Natural killer cell (primary cell): Measurements from ENCODE around the gene CCNO. TPM values are rescaled to one million over a fixed set of nuclear protein-coding genes. Genes with fewer than 3 reads are reported as not detected.

Experiments
- ATAC-seq, 3 donors: fragments of 150-1000 bp in 2 of 3; fragments of 200-7000 bp in 1 of 3; cut with Tn5 transposase; 1 replicate in 1 of 3; 2 replicates in 2 of 3; pipeline ENCODE4 v1.10.0; 2021; ENCODE audit warnings: mild to moderate bottlenecking in 2 of 3, moderate library complexity in 2 of 3
- DNase-seq, 2 donors: peaks; one replicate each; pipeline versions ENCODE4 v3.0.0 to v3.0.0-alpha.2; 2013 to 2021; ENCODE audit warnings: mixed read lengths in 1 of 2
- H3K27ac ChIP-seq: one replicate; pipeline ENCODE4 v1.5.1; 2013; ENCODE audit warnings: mild to moderate bottlenecking, low read length
- H3K27me3 ChIP-seq: one replicate; pipeline ENCODE4 v1.6.1; 2013; ENCODE audit warnings: low read length; ENCODE audit not compliant: control insufficient read depth, insufficient read depth
- H3K36me3 ChIP-seq: one replicate; pipeline ENCODE4 v1.6.1; 2013; ENCODE audit warnings: low read length; ENCODE audit not compliant: control insufficient read depth, insufficient read depth
- H3K4me1 ChIP-seq: one replicate; pipeline ENCODE4 v1.6.1; 2013; ENCODE audit warnings: low read length; ENCODE audit not compliant: control insufficient read depth, insufficient read depth
- H3K4me3 ChIP-seq: one replicate; pipeline ENCODE4 v1.5.1; 2013; ENCODE audit warnings: low read length
- H3K9me3 ChIP-seq: one replicate; pipeline ENCODE4 v1.6.1; 2013; ENCODE audit warnings: low read length; ENCODE audit not compliant: control insufficient read depth, insufficient read depth
- H3K27ac Mint-ChIP-seq, 2 donors: one replicate each; pipeline ENCODE4 v1.8.0; 2022; ENCODE audit warnings: mild to moderate bottlenecking in 2 of 2, mixed read lengths in 2 of 2, moderate library complexity in 1 of 2
- H3K27me3 Mint-ChIP-seq, 2 donors: one replicate each; pipeline ENCODE4 v1.8.0; 2022; ENCODE audit warnings: low read depth in 2 of 2, mixed read lengths in 2 of 2
- H3K36me3 Mint-ChIP-seq: one replicate; pipeline ENCODE4 v1.8.0; 2022; ENCODE audit warnings: mixed read lengths
- H3K4me1 Mint-ChIP-seq, 2 donors: one replicate each; pipeline ENCODE4 v1.8.0; 2022; ENCODE audit warnings: mixed read lengths in 2 of 2
- H3K4me3 Mint-ChIP-seq: one replicate; pipeline ENCODE4 v1.8.0; 2022; ENCODE audit warnings: mild to moderate bottlenecking, moderate library complexity, mixed read lengths
- H3K9me3 Mint-ChIP-seq, 2 donors: one replicate each; pipeline ENCODE4 v1.8.0; 2022; ENCODE audit warnings: mixed read lengths in 2 of 2
- CTCF ChIP-seq: fragments of 200-600 bp; IDR thresholded peaks from one replicate; pipeline ENCODE4 v1.8.0; 2022; ENCODE audit warnings: antibody characterized with exemption
- WGBS: methylation state at CpG from one replicate; pipeline ENCODE4 v1.1.7; 2013; ENCODE audit warnings: missing lambda C conversion rate; ENCODE audit not compliant: insufficient coverage; 5-methylcytosine and 5-hydroxymethylcytosine counted together
- intact Hi-C: fragments of 100-400 bp; cut with micrococcal nuclease; formaldehyde crosslinking; loops from one replicate; pipeline ENCODE4 v1.14.2; 2022
- total RNA-seq, 4 donors: library from RNA; stranded (reverse); fragments of 120-200 nt in 1 of 4; gene quantifications; one replicate each; pipeline versions ENCODE4 v1.2.3 to v1.2.4, GENCODE V29; 2013 to 2022

Gene CCNO
- not detected for total RNA-seq
- total RNA-seq (2013): not detected

- peak; percentile 66 to 76 (median 71) for ATAC-seq
- H3K4me1 ChIP-seq: peaks cover 36% of the 10 kb centered on the region
Measured at GRCh38 chr5:55232985-55233928, at the start of gene CCNO. CCNO (minus strand) TSS chr5:55233608; CDS start chr5:55233523, 85 bp downstream.

GRCh38 chr5:55278778-55279177, 45.4 kb upstream of the CCNO start:
- Histone ChIP-seq H3K27me3 (no peaks in the 10 kb centered on the region), H3K9me3 (no peaks in the 10 kb centered on the region), H3K4me3 (no peak overlapping the region), H3K36me3 (peaks cover 76% of the 10 kb centered on the region), H3K27ac (no peak overlapping the region), H3K4me1 (no peaks in the 10 kb centered on the region)
- Mint-ChIP-seq H3K27ac (peak overlapping the region in 1 of 2 donors; percentile 13), H3K4me3 (no peak overlapping the region), H3K27me3 (no peaks in the 10 kb centered on the region), H3K36me3 (peaks cover 15% of the 10 kb centered on the region), H3K4me1 (peaks cover 5 to 7% of the 10 kb centered on the region in 2 donors), H3K9me3 (no peaks in the 10 kb centered on the region)
- ATAC-seq (no peak), DNase-seq (no peak)
- intact Hi-C loops: no loop called here
- no peak for TF ChIP-seq CTCF
- WGBS: 98% methylated on average over 4 of the region's 4 CpGs

More at GRCh38 chr5:55232985-55233928, at the start of gene CCNO:
- no peaks in the 10 kb centered on the region for H3K9me3 ChIP-seq
- H3K27ac ChIP-seq: no peak within 1 kb of the TSS
- intact Hi-C loops: loop anchor here (1.0 kb wide), 1 partner anchor 61 kb away; no protein-coding TSS in a partner anchor
- Mint-ChIP-seq H3K27ac (peak within 1 kb of the TSS in 1 of 2 donors; percentile 61), H3K4me1 (peaks cover 30 to 31% of the 10 kb centered on the region in 2 donors), H3K4me3 (peak within 1 kb of the TSS; percentile 82), H3K9me3 (no peaks in the 10 kb centered on the region), H3K36me3 (no peaks in the 10 kb centered on the region), H3K27me3 (peaks cover 57 to 58% of the 10 kb centered on the region in 2 donors)
- peak; percentile 29 to 74 for DNase-seq
- WGBS: under 1% methylated on average over 106 of the region's 106 CpGs
- no peaks in the 10 kb centered on the region for H3K36me3 ChIP-seq
- H3K27me3 ChIP-seq: peaks cover 60% of the 10 kb centered on the region
- TF ChIP-seq CTCF: no peak
- peak within 1 kb of the TSS; percentile 43 for H3K4me3 ChIP-seq

GRCh38 chr5:55276771-55277170, 43.4 kb upstream of the CCNO start:
- no peak for TF ChIP-seq CTCF
- H3K4me3 ChIP-seq: no peak overlapping the region
- Mint-ChIP-seq H3K4me3 (no peak overlapping the region), H3K4me1 (peaks cover 5 to 7% of the 10 kb centered on the region in 2 donors), H3K27me3 (no peaks in the 10 kb centered on the region), H3K9me3 (no peaks in the 10 kb centered on the region), H3K36me3 (peaks cover 15% of the 10 kb centered on the region), H3K27ac (no peak overlapping the region)
- no peak for DNase-seq
- H3K27me3 ChIP-seq: no peaks in the 10 kb centered on the region
- peaks cover 72% of the 10 kb centered on the region for H3K36me3 ChIP-seq
- no peaks in the 10 kb centered on the region for H3K4me1 ChIP-seq
- H3K9me3 ChIP-seq: no peaks in the 10 kb centered on the region
- intact Hi-C loops: no loop called here
- no peak for ATAC-seq
- WGBS: 100% methylated on average over 1 of the region's 1 CpG
- H3K27ac ChIP-seq: no peak overlapping the region
